ENCODE data around the gene HOXD9. TPM values are rescaled to one million over a fixed set of nuclear protein-coding genes. Genes with fewer than 3 reads are reported as not detected.

The HOXD9 gene
- total RNA-seq, 1 experiment from 2014 or later = not detected

DNA sequence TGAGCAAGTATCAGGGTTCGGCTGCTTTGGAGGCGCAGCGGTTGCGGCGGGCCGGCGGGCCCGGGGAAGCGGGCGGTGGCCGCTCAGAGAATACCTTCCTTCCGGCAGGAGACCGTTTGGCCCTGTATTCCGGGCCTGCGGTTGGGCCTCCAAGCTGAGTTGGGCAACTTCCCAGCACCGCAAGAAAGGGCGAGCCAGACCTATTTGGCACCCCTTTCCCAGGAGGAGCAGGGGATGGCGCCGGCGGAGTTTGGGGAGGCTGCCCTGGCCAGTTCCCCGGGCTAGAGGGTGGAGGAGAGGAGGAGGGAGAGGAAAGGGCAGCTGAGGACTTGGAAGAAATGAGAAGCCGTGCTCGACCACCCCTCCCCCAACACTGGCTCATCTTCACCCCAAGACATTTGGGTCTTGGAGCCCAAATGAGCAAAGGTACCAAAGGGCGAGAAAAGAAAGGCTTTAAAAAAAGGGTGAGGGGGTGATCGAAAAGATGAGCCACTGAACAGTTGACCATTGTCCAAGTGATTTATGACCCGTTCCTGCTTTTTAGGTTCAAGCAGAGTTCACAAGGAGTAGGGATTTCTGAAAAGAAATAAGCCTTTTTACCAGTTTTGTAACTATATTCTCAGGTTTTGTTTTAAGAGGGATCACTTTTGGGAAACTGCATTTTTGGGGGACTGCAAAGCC lies 43.0 kb downstream of the HOXD9 start:
- ATAC-seq = peak; percentile 19
- H3K36me3 Mint-ChIP-seq = no peaks in the 10 kb centered on the region
- no peak overlapping the region for H3K27ac Mint-ChIP-seq
- CTCF ChIA-PET = interaction anchor here (1.1 to 2.4 kb wide), 4 partner anchors 10 to 389 kb away, joined by 3 to 7 read pairs (median 4); no protein-coding TSS in a partner anchor
- H3K4me3 Mint-ChIP-seq = peak overlapping the region; percentile 45; the same call in 1 of the 2 replicates
- POLR2A ChIA-PET = interaction anchor here (1.1 kb wide), 1 partner anchor 14 kb away, joined by 3 read pairs; no protein-coding TSS in a partner anchor
- peak; percentile 51 for DNase-seq (ENCODE audit: low spot score)
- TF ChIP-seq ZNF121 (CRISPR knock-in tag; IDR thresholded peaks at IDR 0.05) = 0 out of 2 replicates have a peak, but pooled peaks have one; percentile 50
- TF ChIP-seq SOX15 (CRISPR knock-in tag; IDR thresholded peaks at IDR 0.05) = no peak
- no peak for TF ChIP-seq ESRRA (CRISPR knock-in tag; IDR thresholded peaks at IDR 0.05; ENCODE audit: borderline replicate concordance)
- TF ChIP-seq, protein P1, sequence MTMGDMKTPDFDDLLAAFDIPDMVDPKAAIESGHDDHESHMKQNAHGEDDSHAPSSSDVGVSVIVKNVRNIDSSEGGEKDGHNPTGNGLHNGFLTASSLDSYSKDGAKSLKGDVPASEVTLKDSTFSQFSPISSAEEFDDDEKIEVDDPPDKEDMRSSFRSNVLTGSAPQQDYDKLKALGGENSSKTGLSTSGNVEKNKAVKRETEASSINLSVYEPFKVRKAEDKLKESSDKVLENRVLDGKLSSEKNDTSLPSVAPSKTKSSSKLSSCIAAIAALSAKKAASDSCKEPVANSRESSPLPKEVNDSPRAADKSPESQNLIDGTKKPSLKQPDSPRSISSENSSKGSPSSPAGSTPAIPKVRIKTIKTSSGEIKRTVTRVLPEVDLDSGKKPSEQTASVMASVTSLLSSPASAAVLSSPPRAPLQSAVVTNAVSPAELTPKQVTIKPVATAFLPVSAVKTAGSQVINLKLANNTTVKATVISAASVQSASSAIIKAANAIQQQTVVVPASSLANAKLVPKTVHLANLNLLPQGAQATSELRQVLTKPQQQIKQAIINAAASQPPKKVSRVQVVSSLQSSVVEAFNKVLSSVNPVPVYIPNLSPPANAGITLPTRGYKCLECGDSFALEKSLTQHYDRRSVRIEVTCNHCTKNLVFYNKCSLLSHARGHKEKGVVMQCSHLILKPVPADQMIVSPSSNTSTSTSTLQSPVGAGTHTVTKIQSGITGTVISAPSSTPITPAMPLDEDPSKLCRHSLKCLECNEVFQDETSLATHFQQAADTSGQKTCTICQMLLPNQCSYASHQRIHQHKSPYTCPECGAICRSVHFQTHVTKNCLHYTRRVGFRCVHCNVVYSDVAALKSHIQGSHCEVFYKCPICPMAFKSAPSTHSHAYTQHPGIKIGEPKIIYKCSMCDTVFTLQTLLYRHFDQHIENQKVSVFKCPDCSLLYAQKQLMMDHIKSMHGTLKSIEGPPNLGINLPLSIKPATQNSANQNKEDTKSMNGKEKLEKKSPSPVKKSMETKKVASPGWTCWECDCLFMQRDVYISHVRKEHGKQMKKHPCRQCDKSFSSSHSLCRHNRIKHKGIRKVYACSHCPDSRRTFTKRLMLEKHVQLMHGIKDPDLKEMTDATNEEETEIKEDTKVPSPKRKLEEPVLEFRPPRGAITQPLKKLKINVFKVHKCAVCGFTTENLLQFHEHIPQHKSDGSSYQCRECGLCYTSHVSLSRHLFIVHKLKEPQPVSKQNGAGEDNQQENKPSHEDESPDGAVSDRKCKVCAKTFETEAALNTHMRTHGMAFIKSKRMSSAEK (CRISPR knock-in tag; IDR thresholded peaks at IDR 0.05; ENCODE audit: borderline replicate concordance) = no peak
- no peak for TF ChIP-seq NR2C2 (CRISPR knock-in tag; IDR thresholded peaks at IDR 0.05)
- no peaks in the 10 kb centered on the region for H3K9me3 Mint-ChIP-seq
- peaks cover 100% of the 10 kb centered on the region for H3K27me3 Mint-ChIP-seq (ENCODE audit: low read depth)
- peaks cover 23% of the 10 kb centered on the region for H3K4me1 Mint-ChIP-seq

DNA sequence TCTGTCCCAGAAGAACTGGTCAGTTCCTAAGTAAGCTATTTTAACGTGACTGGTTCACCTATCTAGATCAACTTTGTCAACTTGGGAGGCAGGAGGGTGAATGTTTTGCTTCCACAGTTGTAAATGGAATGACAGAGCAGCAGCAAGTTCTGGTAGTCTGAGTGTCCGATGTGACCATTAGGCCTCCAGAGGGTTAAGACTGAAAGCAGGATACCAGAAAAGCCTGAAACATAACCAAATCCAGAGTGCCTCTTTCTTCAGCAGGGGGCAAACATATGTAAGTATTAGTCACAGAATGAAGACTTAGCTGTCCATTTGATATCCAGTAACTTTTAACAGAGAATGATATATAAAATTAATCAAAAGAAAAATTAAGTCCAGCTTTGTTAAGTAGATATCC lies 43.8 kb downstream of the HOXD9 start:
- no peaks in the 10 kb centered on the region for H3K36me3 Mint-ChIP-seq
- H3K27me3 Mint-ChIP-seq (ENCODE audit: low read depth) = peaks cover 100% of the 10 kb centered on the region
- no peak for TF ChIP-seq ZBTB21 (CRISPR knock-in tag; IDR thresholded peaks at IDR 0.05; ENCODE audit: borderline replicate concordance)
- TF ChIP-seq OVOL2 (CRISPR knock-in tag; IDR thresholded peaks at IDR 0.05; ENCODE audit: borderline replicate concordance) = no peak
- TF ChIP-seq, protein P2, sequence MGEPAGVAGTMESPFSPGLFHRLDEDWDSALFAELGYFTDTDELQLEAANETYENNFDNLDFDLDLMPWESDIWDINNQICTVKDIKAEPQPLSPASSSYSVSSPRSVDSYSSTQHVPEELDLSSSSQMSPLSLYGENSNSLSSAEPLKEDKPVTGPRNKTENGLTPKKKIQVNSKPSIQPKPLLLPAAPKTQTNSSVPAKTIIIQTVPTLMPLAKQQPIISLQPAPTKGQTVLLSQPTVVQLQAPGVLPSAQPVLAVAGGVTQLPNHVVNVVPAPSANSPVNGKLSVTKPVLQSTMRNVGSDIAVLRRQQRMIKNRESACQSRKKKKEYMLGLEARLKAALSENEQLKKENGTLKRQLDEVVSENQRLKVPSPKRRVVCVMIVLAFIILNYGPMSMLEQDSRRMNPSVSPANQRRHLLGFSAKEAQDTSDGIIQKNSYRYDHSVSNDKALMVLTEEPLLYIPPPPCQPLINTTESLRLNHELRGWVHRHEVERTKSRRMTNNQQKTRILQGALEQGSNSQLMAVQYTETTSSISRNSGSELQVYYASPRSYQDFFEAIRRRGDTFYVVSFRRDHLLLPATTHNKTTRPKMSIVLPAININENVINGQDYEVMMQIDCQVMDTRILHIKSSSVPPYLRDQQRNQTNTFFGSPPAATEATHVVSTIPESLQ (CRISPR knock-in tag; IDR thresholded peaks at IDR 0.05) = no peak
- TF ChIP-seq, protein P1 (CRISPR knock-in tag; IDR thresholded peaks at IDR 0.05; ENCODE audit: borderline replicate concordance) = no peak
- no peak for TF ChIP-seq TCF7 (CRISPR knock-in tag; IDR thresholded peaks at IDR 0.05; ENCODE audit: low read depth)
- TF ChIP-seq, protein P3, sequence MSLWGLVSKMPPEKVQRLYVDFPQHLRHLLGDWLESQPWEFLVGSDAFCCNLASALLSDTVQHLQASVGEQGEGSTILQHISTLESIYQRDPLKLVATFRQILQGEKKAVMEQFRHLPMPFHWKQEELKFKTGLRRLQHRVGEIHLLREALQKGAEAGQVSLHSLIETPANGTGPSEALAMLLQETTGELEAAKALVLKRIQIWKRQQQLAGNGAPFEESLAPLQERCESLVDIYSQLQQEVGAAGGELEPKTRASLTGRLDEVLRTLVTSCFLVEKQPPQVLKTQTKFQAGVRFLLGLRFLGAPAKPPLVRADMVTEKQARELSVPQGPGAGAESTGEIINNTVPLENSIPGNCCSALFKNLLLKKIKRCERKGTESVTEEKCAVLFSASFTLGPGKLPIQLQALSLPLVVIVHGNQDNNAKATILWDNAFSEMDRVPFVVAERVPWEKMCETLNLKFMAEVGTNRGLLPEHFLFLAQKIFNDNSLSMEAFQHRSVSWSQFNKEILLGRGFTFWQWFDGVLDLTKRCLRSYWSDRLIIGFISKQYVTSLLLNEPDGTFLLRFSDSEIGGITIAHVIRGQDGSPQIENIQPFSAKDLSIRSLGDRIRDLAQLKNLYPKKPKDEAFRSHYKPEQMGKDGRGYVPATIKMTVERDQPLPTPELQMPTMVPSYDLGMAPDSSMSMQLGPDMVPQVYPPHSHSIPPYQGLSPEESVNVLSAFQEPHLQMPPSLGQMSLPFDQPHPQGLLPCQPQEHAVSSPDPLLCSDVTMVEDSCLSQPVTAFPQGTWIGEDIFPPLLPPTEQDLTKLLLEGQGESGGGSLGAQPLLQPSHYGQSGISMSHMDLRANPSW (CRISPR knock-in tag; conservative IDR thresholded peaks at IDR 0.05; ENCODE audit: low read depth) = no peak
- TF ChIP-seq, protein P4, sequence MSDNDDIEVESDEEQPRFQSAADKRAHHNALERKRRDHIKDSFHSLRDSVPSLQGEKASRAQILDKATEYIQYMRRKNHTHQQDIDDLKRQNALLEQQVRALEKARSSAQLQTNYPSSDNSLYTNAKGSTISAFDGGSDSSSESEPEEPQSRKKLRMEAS (CRISPR knock-in tag; IDR thresholded peaks at IDR 0.05) = no peak
- TF ChIP-seq, protein P5, sequence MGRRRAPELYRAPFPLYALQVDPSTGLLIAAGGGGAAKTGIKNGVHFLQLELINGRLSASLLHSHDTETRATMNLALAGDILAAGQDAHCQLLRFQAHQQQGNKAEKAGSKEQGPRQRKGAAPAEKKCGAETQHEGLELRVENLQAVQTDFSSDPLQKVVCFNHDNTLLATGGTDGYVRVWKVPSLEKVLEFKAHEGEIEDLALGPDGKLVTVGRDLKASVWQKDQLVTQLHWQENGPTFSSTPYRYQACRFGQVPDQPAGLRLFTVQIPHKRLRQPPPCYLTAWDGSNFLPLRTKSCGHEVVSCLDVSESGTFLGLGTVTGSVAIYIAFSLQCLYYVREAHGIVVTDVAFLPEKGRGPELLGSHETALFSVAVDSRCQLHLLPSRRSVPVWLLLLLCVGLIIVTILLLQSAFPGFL (CRISPR knock-in tag; IDR thresholded peaks at IDR 0.05; ENCODE audit: borderline replicate concordance) = no peak
- no peak for TF ChIP-seq NR3C1 (CRISPR knock-in tag; conservative IDR thresholded peaks at IDR 0.05; ENCODE audit: low read depth)
- no peak for TF ChIP-seq RELA (CRISPR knock-in tag; IDR thresholded peaks at IDR 0.05; ENCODE audit: borderline replicate concordance)
- H3K9me3 Mint-ChIP-seq = no peaks in the 10 kb centered on the region
- DNase-seq (ENCODE audit: low spot score) (no peak), ATAC-seq (no peak)
- no peak overlapping the region for H3K4me3 Mint-ChIP-seq
- ChIA-PET CTCF (interaction anchor here (1.5 to 1.6 kb wide), 2 partner anchors 289 to 388 kb away, joined by 3 to 4 read pairs; no protein-coding TSS in a partner anchor), POLR2A (no interaction called here)
- peaks cover 21% of the 10 kb centered on the region for H3K4me1 Mint-ChIP-seq
- no peak overlapping the region for H3K27ac Mint-ChIP-seq

Data from WTC11 (cell line).